ENCODE data around the gene SP140L.

GRCh38 chr2:230410263-230410662, 83.3 kb downstream of the SP140L start:
- TF ChIP-seq CTCF (IDR thresholded peaks at IDR 0.05) (no peak), POLR2A (IDR thresholded peaks at IDR 0.05) (no peak), POLR2AphosphoS5 (IDR thresholded peaks at IDR 0.05) (no peak)
